A673 (cell line): ENCODE data around the gene NXF1. TPM values are rescaled to one million over a fixed set of nuclear protein-coding genes. Genes with fewer than 3 reads are reported as not detected.

Source experiments
- BruUV-seq: library from RNA; stranded (reverse); fragments of 400-500 nt; replicated peaks from 2 replicates; lab custom pipeline; 2021; lab: Mats Ljungman, UMichigan
- CTCF ChIA-PET: fragments of 300-600 bp; sonication (Branson Sonifier 250); formaldehyde crosslinking; loops from one replicate; lab custom pipeline; 2022; ENCODE audit warnings: antibody characterized with exemption; lab: Charles Lee
- POLR2A ChIA-PET: fragments of 300-600 bp; sonication (Branson Sonifier 250); formaldehyde crosslinking; loops from one replicate; lab custom pipeline; 2022; ENCODE audit warnings: antibody characterized with exemption; ENCODE audit not compliant: low non-redundant PET; lab: Charles Lee
- DNase-seq: peaks from one replicate; pipeline ENCODE4 v3.0.0-alpha.2; 2015; ENCODE audit warnings: low spot score
- H3K27ac ChIP-seq: fragments of 200-600 bp; sonication (generic); 2 replicates; pipeline ENCODE4 v1.5.1; 2016; ENCODE audit warnings: mixed run types, low read depth, mild to moderate bottlenecking, mixed read lengths, antibody characterized with exemption, low read length; ENCODE audit not compliant: poor library complexity, severe bottlenecking
- H3K27me3 ChIP-seq: fragments of 200-600 bp; sonication (generic); replicated peaks from 2 replicates; pipeline ENCODE4 v1.6.1; 2017; ENCODE audit warnings: mixed run types, low read depth, mild to moderate bottlenecking, mixed read lengths, antibody characterized with exemption, low read length; ENCODE audit not compliant: insufficient read depth, poor library complexity
- H3K36me3 ChIP-seq: fragments of 200-600 bp; sonication (generic); 2 replicates; pipeline ENCODE4 v1.6.1; 2016; ENCODE audit warnings: mixed run types, mild to moderate bottlenecking, mixed read lengths, antibody characterized with exemption, low read length; ENCODE audit not compliant: insufficient read depth, poor library complexity, severe bottlenecking
- H3K4me1 ChIP-seq: fragments of 200-600 bp; sonication (generic); 2 replicates; pipeline ENCODE4 v1.6.1; 2017; ENCODE audit warnings: mixed run types, mild to moderate bottlenecking, mixed read lengths, antibody characterized with exemption, low read length; ENCODE audit not compliant: insufficient read depth, poor library complexity, severe bottlenecking
- H3K4me3 ChIP-seq: fragments of 200-600 bp; sonication (generic); 2 replicates; pipeline ENCODE4 v1.5.1; 2016; ENCODE audit warnings: low read depth, mixed run types, mild to moderate bottlenecking, mixed read lengths, low read length; ENCODE audit not compliant: poor library complexity, severe bottlenecking
- H3K9me3 ChIP-seq: fragments of 200-600 bp; sonication (generic); 2 replicates; pipeline ENCODE4 v1.6.1; 2016; ENCODE audit warnings: mixed run types, low read depth, mild to moderate bottlenecking, mixed read lengths, antibody characterized with exemption, low read length; ENCODE audit not compliant: poor library complexity, severe bottlenecking
- CTCF ChIP-seq: fragments of 300-800, 200-600 bp; sonication (generic); conservative IDR thresholded peaks from 2 replicates; pipeline ENCODE4 v1.5.1; 2017; ENCODE audit warnings: low read depth, mild to moderate bottlenecking, antibody characterized with exemption, low read length, moderate library complexity, mixed read lengths
- EZH2 ChIP-seq: fragments of 200-600 bp; sonication (generic); IDR thresholded peaks from 2 replicates; pipeline ENCODE4 v1.6.1; 2017; ENCODE audit warnings: borderline replicate concordance, low read depth, mild to moderate bottlenecking, mixed read lengths, antibody characterized with exemption, low read length; ENCODE audit not compliant: poor library complexity, severe bottlenecking
- intact Hi-C: fragments of 100-400 bp; cut with micrococcal nuclease; formaldehyde crosslinking; loops from one replicate; pipeline ENCODE4 v1.10.0; 2022; ENCODE audit not compliant: unreplicated experiment
- total RNA-seq: library from RNA; stranded (reverse); gene quantifications from 2 replicates; pipeline ENCODE4 v1.2.3, GENCODE V29; 2021

Gene NXF1
- total RNA-seq, 1 experiment from 2014 or later = 82.0 TPM

- intact Hi-C loops = no loop called here
- Histone ChIP-seq H3K36me3 (peaks cover 58% of the 10 kb centered on the region), H3K4me1 (no peaks in the 10 kb centered on the region), H3K27ac (no peak overlapping the region), H3K4me3 (no peak overlapping the region), H3K9me3 (no peaks in the 10 kb centered on the region), H3K27me3 (no peaks in the 10 kb centered on the region)
- TF ChIP-seq CTCF (no peak), EZH2 (no peak)
- BruUV-seq = no TSS peak
- DNase-seq = no peak
- POLR2A ChIA-PET = no interaction called here
- CTCF ChIA-PET = no interaction called here
Observed at GRCh38 chr11:62823677-62824076, 18.4 kb upstream of the NXF1 start.

GRCh38 chr11:62817129-62817528 is 11.9 kb upstream of the NXF1 start:
- H3K36me3 ChIP-seq = peaks cover 24% of the 10 kb centered on the region
- no TSS peak for BruUV-seq
- DNase-seq = no peak
- H3K9me3 ChIP-seq = no peaks in the 10 kb centered on the region
- H3K4me3 ChIP-seq = no peak overlapping the region
- CTCF ChIA-PET = no interaction called here
- POLR2A ChIA-PET = interaction anchor here (0.6 to 0.8 kb wide), 2 partner anchors 15 to 42 kb away, joined by 3 to 10 read pairs; partner anchors contain the start of gene STX5
- H3K4me1 ChIP-seq = no peaks in the 10 kb centered on the region
- TF ChIP-seq CTCF = no peak
- TF ChIP-seq EZH2 = no peak
- intact Hi-C loops = no loop called here
- no peaks in the 10 kb centered on the region for H3K27me3 ChIP-seq
- H3K27ac ChIP-seq = no peak overlapping the region

- ChIA-PET CTCF (no interaction called here), POLR2A (interaction anchor here (0.6 to 0.8 kb wide), 2 partner anchors 15 to 41 kb away, joined by 3 to 10 read pairs; partner anchors contain the start of gene STX5)
- no peak overlapping the region for H3K27ac ChIP-seq
- BruUV-seq = no TSS peak
- DNase-seq = no peak
- no peak for TF ChIP-seq EZH2
- intact Hi-C loops = no loop called here
- peaks cover 24% of the 10 kb centered on the region for H3K36me3 ChIP-seq
- H3K9me3 ChIP-seq = no peaks in the 10 kb centered on the region
- no peaks in the 10 kb centered on the region for H3K4me1 ChIP-seq
- H3K4me3 ChIP-seq = no peak overlapping the region
- H3K27me3 ChIP-seq = no peaks in the 10 kb centered on the region
Observed at GRCh38 chr11:62816557-62816956, 11.3 kb upstream of the NXF1 start.

DNA sequence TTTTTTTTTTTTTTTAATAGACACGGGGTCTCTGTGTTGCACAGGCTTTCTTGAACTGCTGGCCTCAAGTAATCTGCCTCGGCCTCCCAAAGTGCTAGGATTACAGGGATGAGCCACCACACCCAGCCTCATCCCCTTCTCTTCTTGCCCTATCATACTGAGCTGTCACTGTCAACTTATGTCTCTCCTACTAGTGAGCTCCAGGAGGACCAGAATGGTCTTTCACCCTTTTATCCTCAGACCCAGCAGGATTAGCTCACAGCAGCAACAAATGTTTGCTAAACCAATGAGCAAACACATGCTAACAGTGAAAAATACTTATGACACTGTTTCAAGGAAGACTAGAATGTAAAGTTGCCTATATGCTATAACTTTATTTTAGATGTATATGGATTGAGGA is 6.4 kb upstream of the NXF1 start:
- POLR2A ChIA-PET = interaction anchor here (0.6 kb wide), 2 partner anchors 10 to 31 kb away, joined by 5 to 7 read pairs; no protein-coding TSS in a partner anchor

More for the DNA sequence above, 6.4 kb upstream of the NXF1 start:
- H3K27me3 ChIP-seq = no peaks in the 10 kb centered on the region
- H3K4me3 ChIP-seq = no peak overlapping the region
- CTCF ChIA-PET = no interaction called here
- peaks cover 6% of the 10 kb centered on the region for H3K36me3 ChIP-seq
- TF ChIP-seq CTCF (no peak), EZH2 (no peak)
- H3K9me3 ChIP-seq = no peaks in the 10 kb centered on the region
- no peak overlapping the region for H3K27ac ChIP-seq
- no peak for DNase-seq
- BruUV-seq = no TSS peak
- H3K4me1 ChIP-seq = peaks cover 2% of the 10 kb centered on the region
- intact Hi-C loops = no loop called here
